ENCODE results near the gene SNUPN.

- TF ChIP-seq CTCF (conservative IDR thresholded peaks at IDR 0.05 in 1 of 2, IDR thresholded peaks at IDR 0.05 in 1 of 2; ENCODE audit: low read depth in 1 of 2, low read length in 2 of 2) (no peak), EZH2 (IDR thresholded peaks at IDR 0.05; ENCODE audit: low read length, missing control alignments) (no peak)
Measured at GRCh38 chr15:75662823-75663519, 37.4 kb upstream of the SNUPN start.
